GM12878 (cell line): ENCODE data around the gene COX5A. TPM values are rescaled to one million over a fixed set of nuclear protein-coding genes. Genes with fewer than 3 reads are reported as not detected.

ENCODE experiments used
- ATF3 ChIP-seq: IDR thresholded peaks from 2 replicates; pipeline ENCODE4 v1.6.1; 2011; ENCODE audit warnings: low read depth, mild to moderate bottlenecking, low read length, moderate library complexity, borderline replicate concordance; ENCODE audit errors: extremely low read depth
- BCL11A ChIP-seq: IDR thresholded peaks from 2 replicates; pipeline ENCODE4 v1.6.1; 2011; ENCODE audit warnings: low read depth, low read length
- BCL3 ChIP-seq: IDR thresholded peaks from 2 replicates; pipeline ENCODE4 v1.6.1; 2011; ENCODE audit warnings: borderline replicate concordance, low read depth, mild to moderate bottlenecking, moderate library complexity, low read length; ENCODE audit not compliant: insufficient read depth, poor library complexity, severe bottlenecking
- CREM ChIP-seq: IDR thresholded peaks from 2 replicates; pipeline ENCODE4 v1.6.1; 2014; ENCODE audit warnings: antibody characterized with exemption, low read depth
- EGR1 ChIP-seq, 2 experiments: IDR thresholded peaks; 1 replicate in 1 of 2; 2 replicates in 1 of 2; pipeline ENCODE4 v1.6.1; 2011 to 2012; ENCODE audit warnings: low read depth in 2 of 2, low read length in 2 of 2, borderline replicate concordance in 1 of 2, mild to moderate bottlenecking in 1 of 2, moderate library complexity in 1 of 2
- HCFC1 ChIP-seq: fragments of 150-350 bp; IDR thresholded peaks from 2 replicates; pipeline ENCODE4 v1.6.1; 2014; ENCODE audit warnings: low read length
- IRF4 ChIP-seq: IDR thresholded peaks from 2 replicates; pipeline ENCODE4 v1.6.1; 2011; ENCODE audit warnings: low read depth, low read length
- MAX ChIP-seq: IDR thresholded peaks from 2 replicates; pipeline ENCODE4 v1.6.1; 2012; ENCODE audit warnings: low read depth, low read length, improper control_type of control experiment
- NR2F1 ChIP-seq: fragments of 450-650 bp; conservative IDR thresholded peaks from 2 replicates; pipeline ENCODE4 v1.6.1; 2017; ENCODE audit warnings: mild to moderate bottlenecking
- PRDM15 ChIP-seq: fragments of 450-650 bp; formaldehyde crosslinking; IDR thresholded peaks from 2 replicates; pipeline ENCODE4 v1.4.0; 2020; ENCODE audit warnings: mild to moderate bottlenecking, moderate library complexity
- RAD21 ChIP-seq: IDR thresholded peaks from 2 replicates; pipeline ENCODE4 v1.6.1; 2011; ENCODE audit warnings: mild to moderate bottlenecking, low read depth, low read length, moderate library complexity; ENCODE audit not compliant: insufficient read depth
- USF1 ChIP-seq: IDR thresholded peaks from 2 replicates; pipeline ENCODE4 v1.6.1; 2011; ENCODE audit warnings: borderline replicate concordance, low read depth, mild to moderate bottlenecking, moderate library complexity, mixed read lengths, low read length; ENCODE audit not compliant: insufficient read depth; ENCODE audit errors: extremely low read length
- ZBTB33 ChIP-seq: fragments of 450-650 bp; IDR thresholded peaks from 2 replicates; pipeline ENCODE4 v1.6.1; 2017; ENCODE audit warnings: mild to moderate bottlenecking
- ZZZ3 ChIP-seq: IDR thresholded peaks from 2 replicates; pipeline ENCODE4 v1.6.1; 2011; ENCODE audit warnings: low read depth; ENCODE audit not compliant: control insufficient read depth, insufficient read length
- polyA plus RNA-seq, 11 experiments: library from polyadenylated mRNA; depleted of rRNA in 4 of 11; unstranded in 6 of 11; stranded (reverse) in 5 of 11; fragments of >200 nt; fragmentation: Nextera tagmentation in 4 of 11; fragmentation: Illumina TruSeq in 1 of 11; extraction: Ambion mirVana in 4 of 11; extraction: Trizol in 1 of 11; gene quantifications; 1 replicate in 1 of 11; 2 replicates in 10 of 11; pipeline versions ENCODE4 v1.2.1 to v1.2.3, GENCODE V29; 2011 to 2016; ENCODE audit warnings: inconsistent platforms in 2 of 11, missing spikeins in 2 of 11, low read depth in 1 of 11
- total RNA-seq, 4 experiments: library from RNA; depleted of rRNA in 3 of 4; stranded (reverse); fragments of >200 nt in 3 of 4; fragmentation: Illumina TruSeq in 1 of 4; extraction: Trizol in 1 of 4; gene quantifications; 2 replicates each; pipeline versions ENCODE4 v1.2.1 to v1.2.3, GENCODE V29; 2013 to 2021

COX5A gene
- total and polyA plus RNA-seq, 10 of the 15 experiments (the other 5 are each of a cell fraction or from before 2014, with no cell fraction given) = 84.5 to 1,218 (median 392) TPM

GRCh38 chr15:74950078-74950908 is 12.4 kb upstream of the COX5A start (continued):
- TF ChIP-seq BCL3 (no peak), EGR1 (IDR thresholded peaks at IDR 0.05; ENCODE audit: borderline replicate concordance in 1 of 2, low read depth in 2 of 2, low read length in 2 of 2) (no peak), CREM (no peak), HCFC1 (no peak), PRDM15 (CRISPR knock-in tag) (no peak), ATF3 (no peak), IRF4 (no peak), ZBTB33 (no peak), USF1 (no peak), NR2F1 (no peak), ZZZ3 (no peak), MAX (no peak), BCL11A (no peak), RAD21 (peak; percentile 99)
